ENCODE results near the gene COL25A1.
A peak's percentile ranks its signal among the peaks of the same experiment; 100 is the strongest.

The COL25A1 gene

DNA sequence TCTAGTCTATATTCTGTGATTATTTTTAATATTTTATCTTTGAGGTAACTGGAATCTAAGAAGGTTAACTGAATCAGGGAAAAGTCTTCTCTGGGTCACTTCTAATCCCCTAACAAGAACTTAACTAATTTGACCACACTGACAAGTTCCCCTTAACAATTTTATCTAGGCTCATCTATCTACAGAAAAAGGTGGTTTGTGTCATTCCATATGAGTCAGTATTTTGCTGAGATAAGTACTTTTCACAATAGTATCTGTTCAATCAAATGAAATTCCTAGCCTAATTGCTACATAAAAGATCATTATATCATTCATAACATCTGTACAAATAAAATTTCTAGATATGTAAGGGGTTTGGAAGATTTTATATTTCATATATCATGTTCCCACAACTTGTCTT, 45.6 kb downstream of the COL25A1 start:
- no peak overlapping the region for H3K27ac Mint-ChIP-seq
- no peaks in the 10 kb centered on the region for H3K9me3 Mint-ChIP-seq
- H3K4me1 Mint-ChIP-seq: peaks cover 5% of the 10 kb centered on the region
- TF ChIP-seq CTCF (IDR thresholded peaks at IDR 0.05; ENCODE audit: unreplicated experiment in 3 of 3): no peak
- peaks cover 15% of the 10 kb centered on the region for H3K36me3 Mint-ChIP-seq (ENCODE audit: low read depth)
- H3K4me3 Mint-ChIP-seq: no peak overlapping the region
- H3K27me3 Mint-ChIP-seq (ENCODE audit: low read depth): no peaks in the 10 kb centered on the region

DNA sequence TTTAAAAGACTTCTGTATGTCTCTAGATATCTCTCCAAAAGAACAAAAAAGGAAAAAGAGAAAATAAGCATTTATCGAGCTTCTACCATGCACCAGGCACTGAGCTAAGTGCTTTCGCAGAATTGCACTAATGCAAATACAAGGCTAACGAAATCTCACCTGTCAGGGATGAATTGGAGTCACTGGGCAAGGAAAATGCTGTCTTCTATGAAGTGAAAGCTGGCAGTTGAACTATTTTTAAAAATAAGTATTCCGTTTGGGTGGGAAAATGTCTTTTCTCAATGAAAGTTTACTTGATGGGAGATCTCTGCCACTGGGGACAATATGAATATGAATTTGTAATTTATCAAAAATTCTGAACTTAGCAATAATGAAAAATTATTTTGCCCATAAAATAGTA, 47.6 kb downstream of the COL25A1 start:
- no peaks in the 10 kb centered on the region for H3K9me3 Mint-ChIP-seq
- no peaks in the 10 kb centered on the region for H3K27me3 Mint-ChIP-seq (ENCODE audit: low read depth)
- peaks cover 26% of the 10 kb centered on the region for H3K36me3 Mint-ChIP-seq (ENCODE audit: low read depth)
- H3K27ac Mint-ChIP-seq: no peak overlapping the region
- H3K4me1 Mint-ChIP-seq: peaks cover 5% of the 10 kb centered on the region
- TF ChIP-seq CTCF (IDR thresholded peaks at IDR 0.05; ENCODE audit: unreplicated experiment in 3 of 3): no peak
- no peak overlapping the region for H3K4me3 Mint-ChIP-seq

DNA sequence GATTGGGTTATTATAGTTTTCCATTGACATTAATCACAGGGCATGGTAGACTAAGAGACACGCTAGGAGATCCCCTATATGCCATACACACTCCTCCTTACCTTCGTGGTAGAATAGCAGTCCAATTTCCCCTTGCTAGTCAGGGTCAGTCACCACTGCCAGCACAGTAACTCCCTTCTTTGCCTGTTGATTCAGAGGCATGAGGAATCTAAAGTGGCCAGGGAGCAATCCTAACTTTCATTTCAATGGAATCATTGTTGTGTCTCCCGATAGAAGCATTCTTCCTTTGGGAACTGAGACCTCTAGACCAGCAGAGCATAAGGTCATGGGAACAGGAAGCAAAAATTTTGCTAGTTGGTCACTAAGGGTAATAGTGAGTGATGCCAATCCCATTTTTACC, 51.1 kb downstream of the COL25A1 start:
- Mint-ChIP-seq H3K9me3 (no peaks in the 10 kb centered on the region), H3K27me3 (ENCODE audit: low read depth) (no peaks in the 10 kb centered on the region), H3K4me3 (no peak overlapping the region), H3K4me1 (peaks cover 17% of the 10 kb centered on the region), H3K36me3 (ENCODE audit: low read depth) (peaks cover 37% of the 10 kb centered on the region), H3K27ac (peak overlapping the region in 1 of 3 experiments; percentile 19)
- TF ChIP-seq CTCF (IDR thresholded peaks at IDR 0.05; ENCODE audit: unreplicated experiment in 3 of 3): no peak

DNA sequence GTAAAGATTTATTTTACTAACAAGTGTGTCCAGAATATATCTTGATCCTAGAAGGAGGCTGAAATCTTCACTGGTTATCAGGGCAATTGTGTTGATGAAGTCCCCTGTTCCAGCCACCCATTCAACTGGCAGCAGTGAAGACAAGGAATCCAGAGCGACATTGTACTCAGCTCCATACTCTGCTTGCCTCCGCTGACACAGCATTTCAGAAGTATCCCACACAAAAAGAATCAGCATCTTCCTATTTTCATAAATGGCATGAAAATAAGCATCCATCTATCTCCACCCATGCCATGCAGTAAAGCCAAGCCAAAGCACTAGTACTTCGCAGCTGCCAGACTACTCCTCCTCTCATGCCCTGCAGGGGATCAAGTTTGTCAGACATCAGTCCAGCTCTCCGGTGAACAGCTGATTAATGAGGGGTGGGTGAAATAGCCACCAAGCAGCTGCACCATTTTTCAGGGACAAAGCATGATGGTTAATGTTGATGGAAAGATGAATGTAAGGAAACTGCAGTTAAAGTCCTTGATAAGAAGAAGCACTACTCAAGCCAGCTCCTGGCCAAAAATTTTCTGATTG, 54.0 kb downstream of the COL25A1 start:
- H3K4me3 Mint-ChIP-seq: peak overlapping the region in 1 of 3 experiments; percentile 7
- H3K4me1 Mint-ChIP-seq: peaks cover 23% of the 10 kb centered on the region
- peak overlapping the region; percentile 14 to 65 (median 23) for H3K27ac Mint-ChIP-seq
- H3K9me3 Mint-ChIP-seq: no peaks in the 10 kb centered on the region
- H3K36me3 Mint-ChIP-seq (ENCODE audit: low read depth): peaks cover 43% of the 10 kb centered on the region
- TF ChIP-seq CTCF (IDR thresholded peaks at IDR 0.05; ENCODE audit: unreplicated experiment in 3 of 3): no peak
- no peaks in the 10 kb centered on the region for H3K27me3 Mint-ChIP-seq (ENCODE audit: low read depth)

DNA sequence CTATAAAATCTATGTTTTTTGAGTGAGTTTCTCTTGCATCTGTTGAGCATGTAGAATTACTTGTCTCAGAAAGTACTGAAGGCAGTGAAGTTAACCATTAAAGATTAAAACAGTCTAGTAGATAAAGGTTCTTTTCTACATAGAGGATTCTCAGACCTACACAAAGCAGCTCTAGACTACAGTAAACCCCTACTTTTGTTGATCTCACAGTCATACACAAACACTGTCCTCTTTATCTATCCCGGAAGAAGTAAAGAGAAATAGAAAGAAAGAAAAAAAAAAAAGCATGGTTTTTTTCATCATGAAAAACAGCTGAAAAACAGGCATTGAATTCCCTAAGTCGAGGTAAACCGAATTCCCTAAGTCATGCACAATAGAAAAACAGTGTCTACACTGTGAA, 58.6 kb downstream of the COL25A1 start:
- H3K27ac Mint-ChIP-seq: peak overlapping the region in 2 of 3 experiments; percentile 56 to 69
- peaks cover 15% of the 10 kb centered on the region for H3K36me3 Mint-ChIP-seq (ENCODE audit: low read depth)
- no peaks in the 10 kb centered on the region for H3K9me3 Mint-ChIP-seq
- peaks cover 26% of the 10 kb centered on the region for H3K4me1 Mint-ChIP-seq
- TF ChIP-seq CTCF (IDR thresholded peaks at IDR 0.05; ENCODE audit: unreplicated experiment in 3 of 3): no peak
- no peaks in the 10 kb centered on the region for H3K27me3 Mint-ChIP-seq (ENCODE audit: low read depth)
- H3K4me3 Mint-ChIP-seq: no peak overlapping the region

DNA sequence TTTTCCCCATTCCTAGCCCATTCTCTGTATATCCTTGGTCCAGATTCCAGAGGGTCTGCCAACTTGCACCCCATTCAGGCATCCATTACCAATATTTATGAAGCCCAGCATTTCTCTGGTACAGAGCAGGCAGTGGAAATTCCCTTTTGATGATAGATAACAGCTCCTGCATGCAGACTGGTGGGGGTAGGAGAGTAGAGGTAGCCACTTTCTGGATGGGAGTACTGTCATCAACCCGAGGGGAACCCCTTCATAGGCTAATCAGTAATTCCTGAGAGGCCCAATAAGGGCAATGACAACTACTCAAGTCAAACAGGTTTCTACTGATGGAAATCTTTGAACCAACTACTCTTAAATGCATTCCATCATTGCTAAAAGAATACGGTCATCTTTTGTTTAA, 63.7 kb downstream of the COL25A1 start:
- peaks cover 25% of the 10 kb centered on the region for H3K36me3 Mint-ChIP-seq (ENCODE audit: low read depth)
- H3K9me3 Mint-ChIP-seq: peaks cover 11% of the 10 kb centered on the region
- no peak for TF ChIP-seq CTCF (IDR thresholded peaks at IDR 0.05; ENCODE audit: unreplicated experiment in 3 of 3)
- H3K27me3 Mint-ChIP-seq (ENCODE audit: low read depth): no peaks in the 10 kb centered on the region
- no peak overlapping the region for H3K4me3 Mint-ChIP-seq
- H3K4me1 Mint-ChIP-seq: peaks cover 7% of the 10 kb centered on the region
- H3K27ac Mint-ChIP-seq: no peak overlapping the region
